Measurements from ENCODE around the gene PLXND1. TPM values are rescaled to one million over a fixed set of nuclear protein-coding genes. Genes with fewer than 3 reads are reported as not detected.
A peak's percentile ranks its signal among the peaks of the same experiment; 100 is the strongest.

PLXND1 gene
- total RNA-seq, 2 donors from 2014 or later, result 207 to 246 TPM

DNA sequence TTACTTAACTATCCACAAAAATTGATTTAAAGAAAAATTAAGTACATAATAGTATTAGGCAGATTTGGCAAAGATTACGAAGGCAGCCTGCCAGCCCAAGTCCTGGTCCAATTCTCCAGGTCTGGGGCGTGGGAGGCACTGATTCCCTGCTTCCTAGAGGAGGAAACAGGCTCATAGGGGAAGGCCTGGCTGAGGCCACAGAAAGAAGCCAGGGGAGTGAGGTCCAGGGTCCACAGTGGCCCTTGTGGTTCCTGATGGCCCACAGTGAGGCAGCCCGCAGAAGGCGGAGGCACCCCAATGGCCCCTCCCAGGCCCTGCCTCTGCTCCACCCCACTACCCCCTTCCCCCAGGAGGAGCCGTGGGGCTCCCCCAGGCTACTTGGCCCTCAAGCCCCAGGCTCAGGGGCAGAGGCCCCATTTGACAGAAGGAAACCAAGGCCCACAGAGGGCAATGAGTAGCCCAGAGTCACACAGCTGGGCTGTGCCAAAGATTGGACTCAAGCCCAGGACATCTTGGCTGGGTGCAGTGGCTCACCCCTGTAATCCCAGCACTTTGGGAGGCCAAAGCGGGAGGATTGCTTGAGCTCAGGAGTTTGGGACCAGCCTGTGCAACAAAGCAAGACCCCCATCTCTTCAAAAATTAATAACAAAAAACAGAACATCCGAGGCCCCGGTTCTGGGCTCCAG, 42.5 kb downstream of the PLXND1 start:
- Histone ChIP-seq H3K36me3 (peaks cover 61% of the 10 kb centered on the region), H3K9me3 (no peaks in the 10 kb centered on the region), H3K27me3 (replicated peaks; ENCODE audit: insufficient read depth) (no peaks in the 10 kb centered on the region), H3K27ac (peak overlapping the region; percentile 66 to 75), H3K4me3 (no peak overlapping the region), H3K4me1 (ENCODE audit: control insufficient read depth in 1 of 2, low read depth in 2 of 2) (peaks cover 36 to 54% of the 10 kb centered on the region in 2 donors)
- no peak for DNase-seq (ENCODE audit: low spot score)
- TF ChIP-seq, protein P1, sequence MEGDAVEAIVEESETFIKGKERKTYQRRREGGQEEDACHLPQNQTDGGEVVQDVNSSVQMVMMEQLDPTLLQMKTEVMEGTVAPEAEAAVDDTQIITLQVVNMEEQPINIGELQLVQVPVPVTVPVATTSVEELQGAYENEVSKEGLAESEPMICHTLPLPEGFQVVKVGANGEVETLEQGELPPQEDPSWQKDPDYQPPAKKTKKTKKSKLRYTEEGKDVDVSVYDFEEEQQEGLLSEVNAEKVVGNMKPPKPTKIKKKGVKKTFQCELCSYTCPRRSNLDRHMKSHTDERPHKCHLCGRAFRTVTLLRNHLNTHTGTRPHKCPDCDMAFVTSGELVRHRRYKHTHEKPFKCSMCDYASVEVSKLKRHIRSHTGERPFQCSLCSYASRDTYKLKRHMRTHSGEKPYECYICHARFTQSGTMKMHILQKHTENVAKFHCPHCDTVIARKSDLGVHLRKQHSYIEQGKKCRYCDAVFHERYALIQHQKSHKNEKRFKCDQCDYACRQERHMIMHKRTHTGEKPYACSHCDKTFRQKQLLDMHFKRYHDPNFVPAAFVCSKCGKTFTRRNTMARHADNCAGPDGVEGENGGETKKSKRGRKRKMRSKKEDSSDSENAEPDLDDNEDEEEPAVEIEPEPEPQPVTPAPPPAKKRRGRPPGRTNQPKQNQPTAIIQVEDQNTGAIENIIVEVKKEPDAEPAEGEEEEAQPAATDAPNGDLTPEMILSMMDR (IDR thresholded peaks at IDR 0.05), result no peak
- no peak for ATAC-seq (ENCODE audit: insufficient number of reproducible peaks, low FRiP score, low read depth)

GRCh38 chr3:129563332-129563731, 43.1 kb downstream of the PLXND1 start:
- Histone ChIP-seq H3K4me3 (no peak overlapping the region), H3K27ac (peak overlapping the region in 1 of 2 donors; percentile 66), H3K36me3 (peaks cover 55% of the 10 kb centered on the region), H3K27me3 (replicated peaks; ENCODE audit: insufficient read depth) (no peaks in the 10 kb centered on the region), H3K4me1 (ENCODE audit: control insufficient read depth in 1 of 2, low read depth in 2 of 2) (peaks cover 43 to 61% of the 10 kb centered on the region in 2 donors), H3K9me3 (no peaks in the 10 kb centered on the region)
- TF ChIP-seq, protein P1 (IDR thresholded peaks at IDR 0.05), result no peak
- no peak for DNase-seq (ENCODE audit: low spot score)
- no peak for ATAC-seq (ENCODE audit: insufficient number of reproducible peaks, low FRiP score, low read depth)

- ATAC-seq (ENCODE audit: insufficient number of reproducible peaks, low FRiP score, low read depth) (no peak), DNase-seq (ENCODE audit: low spot score) (no peak)
- Histone ChIP-seq H3K9me3 (no peaks in the 10 kb centered on the region), H3K4me3 (no peak overlapping the region), H3K4me1 (ENCODE audit: control insufficient read depth in 1 of 2, low read depth in 2 of 2) (peaks cover 46 to 66% of the 10 kb centered on the region in 2 donors), H3K36me3 (peaks cover 55% of the 10 kb centered on the region), H3K27me3 (replicated peaks; ENCODE audit: insufficient read depth) (no peaks in the 10 kb centered on the region), H3K27ac (no peak overlapping the region)
- TF ChIP-seq, protein P1 (IDR thresholded peaks at IDR 0.05), result no peak
These were observed 43.7 kb downstream of the PLXND1 start for GRCh38 chr3:129562803-129563202.

GRCh38 chr3:129561619-129562248, 44.7 kb downstream of the PLXND1 start:
- TF ChIP-seq, protein P1 (IDR thresholded peaks at IDR 0.05), result no peak
- H3K4me3 ChIP-seq, result no peak overlapping the region
- ATAC-seq (ENCODE audit: insufficient number of reproducible peaks, low FRiP score, low read depth) (no peak), DNase-seq (ENCODE audit: low spot score) (no peak)
- no peaks in the 10 kb centered on the region for H3K27me3 ChIP-seq (replicated peaks; ENCODE audit: insufficient read depth)
- peaks cover 57 to 76% of the 10 kb centered on the region in 2 donors for H3K4me1 ChIP-seq (ENCODE audit: control insufficient read depth in 1 of 2, low read depth in 2 of 2)
- peaks cover 45% of the 10 kb centered on the region for H3K36me3 ChIP-seq
- peak overlapping the region; percentile 78 to 86 for H3K27ac ChIP-seq
- no peaks in the 10 kb centered on the region for H3K9me3 ChIP-seq

- Histone ChIP-seq H3K36me3 (peaks cover 39% of the 10 kb centered on the region), H3K27me3 (replicated peaks; ENCODE audit: insufficient read depth) (no peaks in the 10 kb centered on the region), H3K4me3 (peak overlapping the region; percentile 67), H3K4me1 (ENCODE audit: control insufficient read depth in 1 of 2, low read depth in 2 of 2) (peaks cover 57 to 83% of the 10 kb centered on the region in 2 donors), H3K9me3 (no peaks in the 10 kb centered on the region), H3K27ac (peak overlapping the region; percentile 78 to 86)
- TF ChIP-seq, protein P1 (IDR thresholded peaks at IDR 0.05), result no peak
- ATAC-seq (ENCODE audit: insufficient number of reproducible peaks, low FRiP score, low read depth), result peak; percentile 59
- peak; percentile 59 for DNase-seq (ENCODE audit: low spot score)
These were observed 45.4 kb downstream of the PLXND1 start for GRCh38 chr3:129560911-129561594.

All from thoracic aorta (tissue), 2 donors.